ENCODE measurements around the gene PEDS1.
"Not testable (repeated sequence)": the region's sequence is repeated elsewhere in the genome, so short reads cannot be mapped to it uniquely, and the experiment has no call there.

The PEDS1 gene

DNA sequence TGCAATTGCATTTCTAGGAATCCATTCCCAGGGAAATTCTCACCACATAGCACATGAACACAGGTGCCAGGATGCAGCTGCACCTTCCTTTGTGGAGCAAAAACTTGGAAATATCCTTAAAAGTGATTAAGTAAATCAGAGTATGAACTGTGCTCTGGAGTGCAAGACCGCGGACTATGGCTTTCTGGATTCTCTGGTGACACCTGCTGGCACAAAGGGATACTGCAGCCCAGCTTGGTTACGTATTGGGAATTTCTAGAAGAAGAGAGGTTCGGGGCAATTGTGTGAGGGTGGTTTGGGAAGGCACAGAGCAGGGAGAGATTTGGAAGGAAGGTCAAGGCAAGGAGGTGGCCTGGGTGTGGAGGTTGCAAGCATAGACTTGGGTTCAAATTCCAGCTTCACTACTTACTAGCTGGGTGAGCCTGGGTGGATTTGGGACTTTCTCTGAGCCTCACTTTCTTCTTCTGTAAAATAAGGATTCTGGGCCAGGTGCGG is 15.9 kb upstream of the PEDS1 start:
- no peak for DNase-seq (ENCODE audit: low read depth, low spot score)
- ChIA-PET CTCF (interaction anchor here (0.8 to 8.1 kb wide), 38 partner anchors 10 to 625 kb away, joined by 3 to 156 read pairs (median 6); partner anchors contain the start of genes BCAS4 and PEDS1), POLR2A (no interaction called here)
- TF ChIP-seq, protein P1, sequence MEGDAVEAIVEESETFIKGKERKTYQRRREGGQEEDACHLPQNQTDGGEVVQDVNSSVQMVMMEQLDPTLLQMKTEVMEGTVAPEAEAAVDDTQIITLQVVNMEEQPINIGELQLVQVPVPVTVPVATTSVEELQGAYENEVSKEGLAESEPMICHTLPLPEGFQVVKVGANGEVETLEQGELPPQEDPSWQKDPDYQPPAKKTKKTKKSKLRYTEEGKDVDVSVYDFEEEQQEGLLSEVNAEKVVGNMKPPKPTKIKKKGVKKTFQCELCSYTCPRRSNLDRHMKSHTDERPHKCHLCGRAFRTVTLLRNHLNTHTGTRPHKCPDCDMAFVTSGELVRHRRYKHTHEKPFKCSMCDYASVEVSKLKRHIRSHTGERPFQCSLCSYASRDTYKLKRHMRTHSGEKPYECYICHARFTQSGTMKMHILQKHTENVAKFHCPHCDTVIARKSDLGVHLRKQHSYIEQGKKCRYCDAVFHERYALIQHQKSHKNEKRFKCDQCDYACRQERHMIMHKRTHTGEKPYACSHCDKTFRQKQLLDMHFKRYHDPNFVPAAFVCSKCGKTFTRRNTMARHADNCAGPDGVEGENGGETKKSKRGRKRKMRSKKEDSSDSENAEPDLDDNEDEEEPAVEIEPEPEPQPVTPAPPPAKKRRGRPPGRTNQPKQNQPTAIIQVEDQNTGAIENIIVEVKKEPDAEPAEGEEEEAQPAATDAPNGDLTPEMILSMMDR (IDR thresholded peaks at IDR 0.05; ENCODE audit: insufficient read depth, low read length, missing control alignments) = peak; percentile 87
- H3K4me3 ChIP-seq (ENCODE audit: low read depth, low read length) = no peak overlapping the region

DNA sequence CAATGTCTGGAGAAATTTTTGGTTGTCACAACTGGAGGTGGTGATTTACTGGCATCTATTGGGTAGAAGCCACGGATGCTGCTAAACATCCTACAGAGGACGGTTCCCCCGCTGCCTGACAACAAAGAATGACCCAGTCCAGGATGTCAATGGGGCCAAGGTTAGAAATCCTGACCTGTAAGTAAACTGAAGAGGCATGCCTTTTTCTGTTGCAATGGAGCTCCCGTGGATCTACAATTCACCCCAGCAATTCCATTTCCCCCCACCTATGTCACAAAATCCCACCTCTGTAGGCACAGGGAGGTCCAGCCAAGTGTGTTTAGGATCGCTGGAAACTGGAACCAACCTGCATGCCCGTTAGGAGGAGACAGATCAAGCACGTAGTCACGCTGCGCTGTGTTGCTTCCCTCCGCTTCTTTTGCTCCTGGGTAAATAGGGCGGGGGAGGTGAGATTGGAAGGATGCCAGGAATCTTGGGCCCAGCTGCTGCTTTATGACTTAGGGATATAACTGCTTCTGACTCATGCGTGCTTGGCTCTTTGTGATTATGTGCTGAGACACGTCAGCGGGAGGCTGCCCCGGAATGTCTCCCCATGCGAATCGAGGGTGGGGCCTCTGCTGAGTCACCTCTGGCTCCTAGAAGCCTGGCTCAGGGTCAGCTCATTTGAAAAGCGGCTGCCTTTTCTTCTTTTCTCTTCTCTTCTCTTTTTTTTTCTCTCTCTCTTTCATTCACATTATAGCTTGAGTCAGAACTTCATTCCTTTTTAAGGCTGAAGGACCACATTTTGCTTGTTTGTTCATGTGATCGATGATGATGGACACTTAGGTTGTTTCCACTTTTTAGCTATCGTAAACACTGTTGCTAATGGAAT is 12.4 kb upstream of the PEDS1 start:
- H3K4me3 ChIP-seq (ENCODE audit: low read depth, low read length) = peak overlapping the region; percentile 67
- TF ChIP-seq, protein P1 (IDR thresholded peaks at IDR 0.05; ENCODE audit: insufficient read depth, low read length, missing control alignments) = no peak
- ChIA-PET POLR2A (interaction anchor here (0.6 to 1.8 kb wide), 9 partner anchors 12 to 184 kb away, joined by 3 to 8 read pairs (median 3); partner anchors contain the start of genes CEBPB and PEDS1), CTCF (interaction anchor here (1.1 to 7.5 kb wide), 10 partner anchors 12 to 297 kb away, joined by 3 to 156 read pairs (median 6); partner anchors contain the start of gene PEDS1)
- peak; percentile 99 for DNase-seq (ENCODE audit: low read depth, low spot score)

DNA sequence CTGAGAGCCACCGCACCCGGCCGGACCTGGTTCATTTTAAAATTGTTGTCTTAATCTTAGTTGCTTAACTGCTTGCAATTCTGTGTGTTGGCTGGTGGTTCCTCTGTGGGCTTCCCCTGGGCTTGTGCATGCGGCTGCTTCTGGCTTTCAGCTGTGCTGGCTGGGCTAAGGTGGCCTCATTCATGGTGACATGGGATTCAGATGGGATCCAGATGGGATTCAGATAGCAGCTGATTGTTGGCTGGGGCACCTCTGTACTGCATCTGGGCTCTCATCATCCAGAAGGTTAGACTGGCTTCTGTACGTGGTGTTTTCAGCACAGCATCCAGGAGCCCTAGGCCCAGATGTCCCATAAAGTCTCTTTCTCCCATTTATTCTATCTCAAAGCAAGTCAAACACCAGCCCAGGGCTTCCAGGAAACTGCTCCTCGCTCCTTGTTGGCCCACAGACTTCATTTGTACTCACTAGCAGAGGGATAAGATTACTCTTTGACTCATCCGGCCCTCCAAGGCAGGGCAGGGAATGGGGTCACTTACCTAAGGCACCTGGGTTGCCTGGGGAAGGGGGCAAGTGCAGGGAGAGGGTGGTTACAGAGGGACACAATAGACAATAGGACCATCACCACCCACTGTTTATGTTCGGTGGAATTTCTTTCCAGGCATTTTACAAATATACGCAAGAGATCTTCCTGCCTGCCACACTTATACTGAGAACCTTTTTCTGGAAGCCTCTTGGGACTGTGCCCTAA is 10.2 kb upstream of the PEDS1 start:
- DNase-seq (ENCODE audit: low read depth, low spot score) = no peak
- TF ChIP-seq, protein P1 (IDR thresholded peaks at IDR 0.05; ENCODE audit: insufficient read depth, low read length, missing control alignments) = no peak
- no peak overlapping the region for H3K4me3 ChIP-seq (ENCODE audit: low read depth, low read length)
- ChIA-PET POLR2A (no interaction called here), CTCF (interaction anchor here (1.2 kb wide), 1 partner anchor 10 kb away, joined by 5 read pairs; the partner anchor contains the start of gene PEDS1)

DNA sequence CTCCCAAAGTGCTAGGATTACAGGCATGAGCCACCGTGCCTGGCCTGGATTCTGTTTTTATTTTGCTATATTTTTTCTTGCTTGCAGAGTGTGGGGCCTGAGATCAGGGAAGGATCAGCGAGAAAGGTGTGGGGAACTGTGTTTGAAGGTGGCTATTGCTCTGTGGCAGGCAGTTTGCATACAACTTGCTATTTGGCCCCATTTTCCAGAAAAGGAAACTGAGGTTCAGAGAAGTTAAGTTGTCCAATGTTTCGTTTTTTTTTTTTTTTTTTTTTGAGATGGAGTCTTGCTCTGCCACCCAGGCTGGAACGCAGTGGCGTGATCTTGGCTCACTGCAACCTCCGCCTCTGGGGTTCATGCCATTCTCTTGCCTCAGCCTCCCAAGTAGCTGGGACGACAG is 8.0 kb upstream of the PEDS1 start:
- CTCF ChIA-PET = interaction anchor here (1.1 to 1.2 kb wide), 2 partner anchors 7 to 17 kb away, joined by 3 to 4 read pairs; no protein-coding TSS in a partner anchor
- POLR2A ChIA-PET; DNase-seq (ENCODE audit: low read depth, low spot score); H3K4me3 ChIP-seq (ENCODE audit: low read depth, low read length): not testable (repeated sequence)

DNA sequence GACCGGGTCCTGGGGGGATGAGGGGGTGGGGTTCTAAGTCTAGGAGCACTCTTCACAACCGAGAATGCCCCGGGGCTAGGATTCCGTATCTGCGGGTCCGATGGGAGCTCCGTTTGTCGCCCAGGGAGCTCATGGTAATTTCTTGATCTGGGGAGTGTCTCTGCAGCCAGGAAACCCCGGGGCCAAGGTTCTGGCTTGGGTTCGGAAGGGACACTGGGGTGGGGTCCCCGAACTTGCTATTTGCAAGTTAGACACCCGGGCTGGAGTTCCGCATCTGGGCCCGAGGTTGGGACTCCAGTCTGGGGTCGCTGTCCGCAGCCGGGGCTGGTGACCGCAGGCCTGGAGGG is 397 bp downstream of the PEDS1 start:
- TF ChIP-seq, protein P1 (IDR thresholded peaks at IDR 0.05; ENCODE audit: insufficient read depth, low read length, missing control alignments) = no peak
- CTCF ChIA-PET = interaction anchor here (0.6 to 2.9 kb wide), 12 partner anchors 8 to 174 kb away, joined by 3 to 24 read pairs (median 8); no protein-coding TSS in a partner anchor
- POLR2A ChIA-PET = interaction anchor here (0.9 to 1.8 kb wide), 5 partner anchors 9 to 37 kb away, joined by 4 to 7 read pairs (median 5); no protein-coding TSS in a partner anchor
- DNase-seq (ENCODE audit: low read depth, low spot score) = no peak
- peak overlapping the region; percentile 89 for H3K4me3 ChIP-seq (ENCODE audit: low read depth, low read length)

DNA sequence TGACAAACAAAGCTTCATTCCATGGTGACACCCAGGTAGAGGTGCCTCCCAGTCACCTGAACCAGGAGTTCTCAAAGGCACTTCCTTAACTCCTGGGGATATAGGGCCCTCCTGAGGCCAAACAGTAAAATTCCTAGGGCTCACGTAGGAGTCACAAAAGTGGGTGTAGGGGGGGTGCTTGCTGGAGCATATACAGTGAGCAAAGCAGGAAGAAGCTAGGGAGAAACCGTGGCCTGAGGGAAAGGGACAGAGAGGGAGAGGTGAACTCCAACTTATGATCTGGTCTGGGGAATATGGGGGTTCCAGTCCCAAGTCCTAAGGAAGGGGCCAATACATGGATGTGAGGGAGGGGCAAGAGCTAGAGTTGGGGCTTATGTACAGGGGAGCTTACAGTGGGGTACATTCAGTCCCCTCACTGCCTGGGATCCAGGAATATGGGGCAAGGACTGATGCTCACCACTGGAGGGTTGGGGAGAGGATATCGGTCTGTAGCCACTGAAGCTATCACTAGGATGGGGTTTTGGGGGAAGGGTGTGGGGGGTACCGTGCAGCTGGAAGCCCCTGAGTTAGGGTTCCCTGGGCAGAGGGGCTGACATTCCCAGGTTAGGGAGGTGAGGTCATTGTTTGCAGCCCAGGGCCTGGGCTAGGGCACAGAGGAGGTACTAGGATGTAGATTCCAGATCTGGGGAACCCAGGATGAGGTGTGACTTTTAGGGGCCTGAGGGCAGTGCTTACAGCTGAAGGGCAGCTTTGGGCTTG is 950 bp downstream of the PEDS1 start:
- DNase-seq (ENCODE audit: low read depth, low spot score) = no peak
- POLR2A ChIA-PET = interaction anchor here (1.5 to 1.8 kb wide), 2 partner anchors 15 to 37 kb away, joined by 5 read pairs; no protein-coding TSS in a partner anchor
- peak overlapping the region; percentile 89 for H3K4me3 ChIP-seq (ENCODE audit: low read depth, low read length)
- CTCF ChIA-PET = interaction anchor here (0.8 to 2.9 kb wide), 10 partner anchors 8 to 173 kb away, joined by 3 to 24 read pairs (median 8); no protein-coding TSS in a partner anchor
- TF ChIP-seq, protein P1 (IDR thresholded peaks at IDR 0.05; ENCODE audit: insufficient read depth, low read length, missing control alignments) = no peak
